HepG2 (cell line): ENCODE results near the gene TM4SF1. TPM values are rescaled to one million over a fixed set of nuclear protein-coding genes. Genes with fewer than 3 reads are reported as not detected.

ENCODE experiments used
- ATAC-seq: fragments of 200-7000 bp; cut with Tn5 transposase; 3 replicates; pipeline ENCODE4 v1.9.1; 2020; ENCODE audit warnings: mild to moderate bottlenecking, moderate library complexity
- BruUV-seq: library from RNA; stranded (reverse); fragments of 400-500 nt; replicated peaks from 2 replicates; lab custom pipeline; 2021; lab: Mats Ljungman, UMichigan
- CTCF ChIA-PET: fragments of 300-600 bp; formaldehyde crosslinking; extraction: SDS; loops from one replicate; lab custom pipeline; 2021; ENCODE audit warnings: low total read pairs, inconsistent platforms, low intra/inter-chr PET ratio; lab: Yijun Ruan, JAX
- POLR2A ChIA-PET: fragments of 350-600 bp; sonication (Branson Sonifier 250); formaldehyde crosslinking; loops from one replicate; lab custom pipeline; 2020; ENCODE audit warnings: antibody characterized with exemption, inconsistent platforms; lab: Yijun Ruan, JAX
- DNase-seq: peaks from one replicate; pipeline ENCODE4 v3.0.0-alpha.2; 2015; ENCODE audit warnings: low spot score
- FAIRE-seq: peaks from 3 replicates; lab custom pipeline; 2011; peaks lifted over from hg19 to GRCh38; lab: Jason Lieb, UNC
- H2AFZ ChIP-seq: one replicate; pipeline ENCODE4 v1.6.1; 2011; ENCODE audit warnings: low read length, inconsistent platforms
- H3K27ac ChIP-seq: fragments of 300-600 bp; 3 replicates; pipeline ENCODE4 v1.8.0; 2011; ENCODE audit warnings: mixed run types, mild to moderate bottlenecking, mixed read lengths, low read length, inconsistent platforms; ENCODE audit not compliant: insufficient read depth; ENCODE audit errors: extremely low read length
- H3K27me3 ChIP-seq, 2 experiments: fragments of 200-600 bp in 1 of 2; 2 replicates in 1 of 2; 3 replicates in 1 of 2; pipeline versions ENCODE4 v1.6.0 to v1.8.0; 2011; ENCODE audit warnings: low read length in 2 of 2, mild to moderate bottlenecking in 2 of 2, moderate library complexity in 2 of 2, inconsistent platforms in 1 of 2; ENCODE audit not compliant: insufficient read depth in 2 of 2, control insufficient read depth in 1 of 2
- H3K36me3 ChIP-seq, 2 experiments: fragments of 200-600 bp in 1 of 2; replicated peaks in 1 of 2; 2 replicates in 1 of 2; 3 replicates in 1 of 2; pipeline versions ENCODE4 v1.5.1 to v1.8.0; 2011; ENCODE audit warnings: low read length in 2 of 2, inconsistent platforms in 1 of 2; ENCODE audit not compliant: insufficient read depth in 2 of 2, control insufficient read depth in 1 of 2
- H3K4me1 ChIP-seq: 2 replicates; pipeline ENCODE4 v1.5.1; 2012; ENCODE audit warnings: low read length, inconsistent platforms; ENCODE audit not compliant: insufficient read depth
- H3K4me2 ChIP-seq: 2 replicates; pipeline ENCODE4 v1.6.0; 2011; ENCODE audit warnings: low read depth, low read length, inconsistent platforms
- H3K4me3 ChIP-seq, 3 experiments: fragments of 200-600 bp in 1 of 3; sonication (generic), shearing (Covaris generic) in 1 of 3; replicated peaks in 1 of 3; 2 replicates each; pipeline ENCODE4 v1.5.1; 2011 to 2016; ENCODE audit warnings: low read length in 3 of 3, inconsistent platforms in 2 of 3, low read depth in 2 of 3, mild to moderate bottlenecking in 2 of 3, control low read depth in 1 of 3, mixed read lengths in 1 of 3; ENCODE audit not compliant: insufficient read depth in 1 of 3
- H3K79me2 ChIP-seq: one replicate; pipeline ENCODE4 v1.6.1; 2011; ENCODE audit warnings: low read length, inconsistent platforms; ENCODE audit not compliant: insufficient read depth
- H3K9ac ChIP-seq: 2 replicates; pipeline ENCODE4 v1.6.0; 2011; ENCODE audit warnings: mild to moderate bottlenecking, low read depth, low read length, inconsistent platforms; ENCODE audit not compliant: insufficient read depth
- H3K9me3 ChIP-seq: 2 replicates; pipeline ENCODE4 v1.5.1; 2012; ENCODE audit warnings: mild to moderate bottlenecking, low read length
- H4K20me1 ChIP-seq: 2 replicates; pipeline ENCODE4 v1.6.0; 2011; ENCODE audit warnings: inconsistent platforms, mild to moderate bottlenecking, low read length, moderate library complexity; ENCODE audit not compliant: insufficient read depth
- BRF2 ChIP-seq: sonication (generic); formaldehyde crosslinking; IDR thresholded peaks from 2 replicates; pipeline ENCODE4 v1.8.1; 2022; ENCODE audit warnings: mild to moderate bottlenecking, missing genetic modification reagents
- CEBPG ChIP-seq: IDR thresholded peaks from 2 replicates; pipeline ENCODE4 v1.6.1; 2016
- CTCF ChIP-seq: sonication (generic); formaldehyde crosslinking; IDR thresholded peaks from 2 replicates; pipeline ENCODE4 v1.5.0; 2020; ENCODE audit warnings: mild to moderate bottlenecking, missing genetic modification reagents, moderate library complexity
- GMEB2 ChIP-seq: IDR thresholded peaks from 2 replicates; pipeline ENCODE4 v1.6.1; 2016; ENCODE audit warnings: missing biosample characterization, missing genetic modification reagents, low read depth
- HDAC2 ChIP-seq: sonication (generic); formaldehyde crosslinking; IDR thresholded peaks from 2 replicates; pipeline ENCODE4 v1.4.0; 2020; ENCODE audit warnings: missing genetic modification reagents
- HNRNPUL1 ChIP-seq: fragments of 200-400 bp; formaldehyde crosslinking; IDR thresholded peaks from 2 replicates; pipeline ENCODE4 v1.6.1; 2017; ENCODE audit warnings: low read depth, mild to moderate bottlenecking, low read length, moderate library complexity
- KLF16 ChIP-seq, 2 experiments: sonication (generic) in 1 of 2; formaldehyde crosslinking in 1 of 2; IDR thresholded peaks; 2 replicates each; pipeline versions ENCODE4 v1.6.1 to v1.8.0; 2016 to 2023; ENCODE audit warnings: missing genetic modification reagents in 2 of 2, missing compliant biosample characterization in 1 of 2
- NR3C1 ChIP-seq: sonication (generic); formaldehyde crosslinking; IDR thresholded peaks from 2 replicates; pipeline ENCODE4 v1.4.0; 2020; ENCODE audit warnings: missing genetic modification reagents
- PBX3 ChIP-seq: sonication (generic); formaldehyde crosslinking; IDR thresholded peaks from 2 replicates; pipeline ENCODE4 v1.8.1; 2023; ENCODE audit warnings: missing genetic modification reagents, inconsistent platforms, borderline replicate concordance
- TGIF2 ChIP-seq: IDR thresholded peaks from 2 replicates; pipeline ENCODE4 v1.6.1; 2016; ENCODE audit warnings: control low read depth, missing compliant biosample characterization
- ZBTB42 ChIP-seq: sonication (generic); formaldehyde crosslinking; IDR thresholded peaks from 2 replicates; pipeline ENCODE4 v1.5.0; 2020; ENCODE audit warnings: mild to moderate bottlenecking, missing genetic modification reagents
- ZNF136 ChIP-seq: sonication (generic); formaldehyde crosslinking; IDR thresholded peaks from 2 replicates; pipeline ENCODE4 v1.8.1; 2022; ENCODE audit warnings: low read depth, mild to moderate bottlenecking, moderate library complexity, missing genetic modification reagents
- ZNF556 ChIP-seq: sonication (generic); formaldehyde crosslinking; IDR thresholded peaks from 2 replicates; pipeline ENCODE4 v1.4.0; 2020; ENCODE audit warnings: mild to moderate bottlenecking, missing genetic modification reagents, borderline replicate concordance
- ZNF562 ChIP-seq: sonication (generic); formaldehyde crosslinking; IDR thresholded peaks from 2 replicates; pipeline ENCODE4 v1.8.0; 2022; ENCODE audit warnings: missing genetic modification reagents, borderline replicate concordance
- ZNF772 ChIP-seq: sonication (generic); formaldehyde crosslinking; IDR thresholded peaks from 2 replicates; pipeline ENCODE4 v1.5.0; 2020; ENCODE audit warnings: mild to moderate bottlenecking, missing genetic modification reagents
- WGBS: methylation state at CpG from one replicate; pipeline ENCODE4 v1.1.6; 2017; ENCODE audit warnings: low lambda C conversion rate; 5-methylcytosine and 5-hydroxymethylcytosine counted together
- in situ Hi-C: cut with HindIII; loops from 2 replicates; pipeline ENCODE4 v1.10.0; 2017; ENCODE audit warnings: low pct_unique_long_range_greater_than_20kb; ENCODE audit not compliant: extremely low pct_ligation_motif_present
- intact Hi-C: fragments of 100-400 bp; cut with micrococcal nuclease; formaldehyde crosslinking; loops from one replicate; pipeline ENCODE4 v1.10.0; 2022; ENCODE audit not compliant: unreplicated experiment
- polyA plus RNA-seq, 8 experiments: library from polyadenylated mRNA; depleted of rRNA in 3 of 8; stranded (reverse) in 7 of 8; unstranded in 1 of 8; fragments of >200 nt; fragmentation: Illumina TruSeq in 4 of 8; extraction: Trizol in 4 of 8; gene quantifications; 2 replicates each; pipeline versions ENCODE4 v1.2.1 to v1.2.3, GENCODE V29; 2011 to 2016; ENCODE audit warnings: low read depth in 4 of 8, missing spikeins in 1 of 8, mixed read lengths in 1 of 8; ENCODE audit not compliant: insufficient read depth in 1 of 8
- total RNA-seq, 5 experiments: library from RNA; depleted of rRNA; stranded (reverse); fragments of >200 nt; fragmentation: Illumina TruSeq; extraction: Trizol; gene quantifications; 2 replicates each; pipeline ENCODE4 v1.2.3, GENCODE V29; 2016; ENCODE audit warnings: low read depth in 1 of 5
- TF ChIP-seq, protein P1 (sequence below): sonication (generic); formaldehyde crosslinking; conservative IDR thresholded peaks from 2 replicates; pipeline ENCODE4 v1.8.0; 2022; ENCODE audit warnings: low read depth, missing genetic modification reagents

The TM4SF1 gene
- total and polyA plus RNA-seq, 2 of the 13 experiments (the other 11 are each of a cell fraction or from before 2014, with no cell fraction given): 431 to 1,359 TPM

- peak; percentile 42 for ATAC-seq
- TF ChIP-seq BRF2 (CRISPR knock-in tag) (no peak), TGIF2 (CRISPR knock-in tag) (no peak), ZNF562 (CRISPR knock-in tag) (no peak), NR3C1 (CRISPR knock-in tag) (no peak), PBX3 (CRISPR knock-in tag) (no peak), ZBTB42 (CRISPR knock-in tag) (no peak), ZNF772 (no peak), GMEB2 (CRISPR knock-in tag) (no peak), ZNF136 (no peak), CEBPG (CRISPR knock-in tag) (no peak), CTCF (CRISPR knock-in tag) (peak; percentile 31), ZNF556 (no peak), HNRNPUL1 (peak; percentile 18; the same call in 1 of the 2 replicates), KLF16 (CRISPR knock-in tag; IDR thresholded peaks at IDR 0.05) (no peak), HDAC2 (CRISPR knock-in tag) (no peak)
- TF ChIP-seq, protein P1, sequence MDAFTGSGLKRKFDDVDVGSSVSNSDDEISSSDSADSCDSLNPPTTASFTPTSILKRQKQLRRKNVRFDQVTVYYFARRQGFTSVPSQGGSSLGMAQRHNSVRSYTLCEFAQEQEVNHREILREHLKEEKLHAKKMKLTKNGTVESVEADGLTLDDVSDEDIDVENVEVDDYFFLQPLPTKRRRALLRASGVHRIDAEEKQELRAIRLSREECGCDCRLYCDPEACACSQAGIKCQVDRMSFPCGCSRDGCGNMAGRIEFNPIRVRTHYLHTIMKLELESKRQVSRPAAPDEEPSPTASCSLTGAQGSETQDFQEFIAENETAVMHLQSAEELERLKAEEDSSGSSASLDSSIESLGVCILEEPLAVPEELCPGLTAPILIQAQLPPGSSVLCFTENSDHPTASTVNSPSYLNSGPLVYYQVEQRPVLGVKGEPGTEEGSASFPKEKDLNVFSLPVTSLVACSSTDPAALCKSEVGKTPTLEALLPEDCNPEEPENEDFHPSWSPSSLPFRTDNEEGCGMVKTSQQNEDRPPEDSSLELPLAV (CRISPR knock-in tag): no peak
Measured at GRCh38 chr3:149368201-149368673, 9.2 kb downstream of the TM4SF1 start.

More at GRCh38 chr3:149368201-149368673, 9.2 kb downstream of the TM4SF1 start:
- Histone ChIP-seq H3K79me2 (peaks cover 21% of the 10 kb centered on the region), H3K9ac (peak overlapping the region; percentile 46), H4K20me1 (no peaks in the 10 kb centered on the region), H3K4me3 (no peak overlapping the region), H3K27ac (peak overlapping the region; percentile 92), H3K36me3 (peaks cover 5 to 19% of the 10 kb centered on the region in 2 experiments), H3K4me1 (peaks cover 86% of the 10 kb centered on the region), H3K4me2 (peak overlapping the region; percentile 18; the same call in 1 of the 2 replicates), H3K9me3 (no peaks in the 10 kb centered on the region), H3K27me3 (no peaks in the 10 kb centered on the region), H2AFZ (no peak overlapping the region)
- intact Hi-C loops (loop anchor here (2.0 kb wide), 1 partner anchor 19 kb away; no protein-coding TSS in a partner anchor), in situ Hi-C loops (no loop called here)
- DNase-seq (no peak), FAIRE-seq (no peak)
- BruUV-seq: no TSS peak
- 71% methylated on average over 6 of the region's 6 CpGs for WGBS
- POLR2A ChIA-PET: interaction anchor here (0.6 to 3.9 kb wide), 6 partner anchors 10 to 113 kb away, joined by 3 to 82 read pairs (median 4); partner anchors contain the start of gene TM4SF1
- CTCF ChIA-PET: no interaction called here
